DND-41 (cell line): ENCODE results near the gene ATAD5.
A peak's percentile ranks its signal among the peaks of the same experiment; 100 is the strongest.
"Not testable (repeated sequence)": the region's sequence is repeated elsewhere in the genome, so short reads cannot be mapped to it uniquely, and the experiment has no call there.

Experiments used
- ATAC-seq: fragments of 200-7000 bp; cut with Tn5 transposase; 3 replicates; pipeline ENCODE4 v1.9.1; 2021; ENCODE audit warnings: low read depth; ENCODE audit not compliant: insufficient read depth
- DNase-seq: peaks from one replicate; pipeline ENCODE4 v3.0.0-alpha.2; 2020
- H2AFZ ChIP-seq: 2 replicates; pipeline ENCODE4 v1.6.0; 2012; ENCODE audit warnings: low read depth, low read length
- H3K27ac ChIP-seq: 2 replicates; pipeline ENCODE4 v1.5.1; 2012; ENCODE audit warnings: low read length, inconsistent platforms
- H3K27me3 ChIP-seq: fragments of 200-600 bp; sonication (generic); 2 replicates; pipeline ENCODE4 v1.6.0; 2012; ENCODE audit warnings: low read length, mild to moderate bottlenecking, inconsistent platforms; ENCODE audit not compliant: insufficient read depth, poor library complexity
- H3K36me3 ChIP-seq: 2 replicates; pipeline ENCODE4 v1.5.1; 2012; ENCODE audit warnings: low read length, inconsistent platforms; ENCODE audit not compliant: insufficient read depth
- H3K4me1 ChIP-seq: 2 replicates; pipeline ENCODE4 v1.5.1; 2012; ENCODE audit warnings: mild to moderate bottlenecking, low read length; ENCODE audit not compliant: insufficient read depth
- H3K4me2 ChIP-seq: 2 replicates; pipeline ENCODE4 v1.6.0; 2012; ENCODE audit warnings: mild to moderate bottlenecking, moderate library complexity, low read length, inconsistent platforms; ENCODE audit not compliant: insufficient read depth
- H3K4me3 ChIP-seq, 2 experiments: fragments of 200-600 bp in 1 of 2; shearing (Covaris generic) in 1 of 2; 2 replicates each; pipeline ENCODE4 v1.5.1; 2012 to 2016; ENCODE audit warnings: inconsistent platforms in 2 of 2, low read length in 2 of 2, mild to moderate bottlenecking in 2 of 2, low read depth in 1 of 2, moderate library complexity in 1 of 2
- H3K79me2 ChIP-seq: 2 replicates; pipeline ENCODE4 v1.6.0; 2012; ENCODE audit warnings: low read length, inconsistent platforms; ENCODE audit not compliant: insufficient read depth
- H3K9ac ChIP-seq: 2 replicates; pipeline ENCODE4 v1.6.0; 2012; ENCODE audit warnings: low read depth, mild to moderate bottlenecking, inconsistent platforms, low read length, moderate library complexity
- H3K9me3 ChIP-seq: 2 replicates; pipeline ENCODE4 v1.5.1; 2012; ENCODE audit warnings: low read length, moderate library complexity, mild to moderate bottlenecking, inconsistent platforms; ENCODE audit not compliant: insufficient read depth, severe bottlenecking
- H4K20me1 ChIP-seq: 2 replicates; pipeline ENCODE4 v1.6.0; 2012; ENCODE audit warnings: low read length; ENCODE audit not compliant: insufficient read depth
- EZH2 ChIP-seq: IDR thresholded peaks from 3 replicates; pipeline ENCODE4 v1.6.1; 2012; ENCODE audit warnings: borderline replicate concordance, low read depth, mild to moderate bottlenecking, moderate library complexity, low read length, inconsistent platforms; ENCODE audit not compliant: severe bottlenecking
- TF ChIP-seq, protein P1 (sequence below): IDR thresholded peaks from 2 replicates; pipeline ENCODE4 v1.5.1; 2012; ENCODE audit warnings: borderline replicate concordance, low read length, moderate library complexity, mild to moderate bottlenecking; ENCODE audit not compliant: poor library complexity, severe bottlenecking; ENCODE audit errors: extremely low read depth

Gene ATAD5

DNA sequence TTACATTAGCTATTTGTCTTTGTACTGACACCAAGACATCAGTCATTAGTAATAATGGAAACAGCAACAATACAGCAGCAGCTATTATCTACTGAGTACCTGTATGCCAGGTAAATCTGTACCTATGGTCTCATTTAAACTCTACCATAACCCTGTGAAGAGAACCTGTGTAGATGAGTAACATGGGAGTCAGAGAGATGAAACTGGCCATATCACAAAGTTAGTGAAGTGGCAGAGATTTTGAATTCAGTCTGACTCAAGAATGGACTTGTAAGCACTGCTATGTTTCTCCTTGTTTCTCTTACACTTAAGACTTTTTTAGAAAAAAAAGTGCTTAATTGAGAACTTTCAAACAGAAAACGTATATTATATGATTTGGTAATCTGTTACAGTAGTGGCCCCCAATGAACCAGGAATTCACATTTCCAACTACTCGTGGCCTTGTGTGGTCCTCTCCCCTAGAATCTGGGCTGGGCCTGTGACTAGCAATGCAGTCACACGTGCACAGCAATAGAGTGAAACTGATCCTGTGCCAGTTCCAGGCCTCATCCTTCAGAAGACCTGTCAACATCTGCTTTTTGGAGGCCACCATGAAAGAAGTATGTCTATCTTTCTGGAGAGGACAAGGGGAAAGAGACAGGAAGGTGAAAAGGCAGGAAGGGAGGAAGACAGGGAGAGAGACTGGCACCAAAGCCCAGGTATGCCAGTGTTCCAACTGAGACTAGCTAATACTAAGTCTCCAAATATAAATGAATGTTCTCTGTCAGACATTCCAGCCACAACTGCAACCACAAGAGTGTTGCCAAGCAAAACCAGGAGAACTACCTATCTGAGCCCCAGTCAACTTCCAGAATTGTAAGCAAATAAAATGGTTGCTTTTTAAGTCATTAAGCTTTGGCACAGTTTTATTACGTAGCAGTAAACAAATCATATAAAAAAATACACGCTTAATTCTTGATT is 19.3 kb upstream of the ATAD5 start:
- Histone ChIP-seq H2AFZ (no peak overlapping the region), H4K20me1 (peaks cover 4% of the 10 kb centered on the region; the same call in 1 of the 2 replicates), H3K27me3 (no peaks in the 10 kb centered on the region), H3K79me2 (peaks cover 89% of the 10 kb centered on the region), H3K9me3 (no peaks in the 10 kb centered on the region), H3K36me3 (peaks cover 8% of the 10 kb centered on the region), H3K9ac (no peak overlapping the region), H3K4me3 (no peak overlapping the region), H3K27ac (peak overlapping the region; percentile 29; the same call in 1 of the 2 replicates), H3K4me2 (no peak overlapping the region), H3K4me1 (peaks cover 30% of the 10 kb centered on the region)
- DNase-seq, result no peak
- no peak for ATAC-seq
- TF ChIP-seq EZH2, result no peak
- TF ChIP-seq, protein P1, sequence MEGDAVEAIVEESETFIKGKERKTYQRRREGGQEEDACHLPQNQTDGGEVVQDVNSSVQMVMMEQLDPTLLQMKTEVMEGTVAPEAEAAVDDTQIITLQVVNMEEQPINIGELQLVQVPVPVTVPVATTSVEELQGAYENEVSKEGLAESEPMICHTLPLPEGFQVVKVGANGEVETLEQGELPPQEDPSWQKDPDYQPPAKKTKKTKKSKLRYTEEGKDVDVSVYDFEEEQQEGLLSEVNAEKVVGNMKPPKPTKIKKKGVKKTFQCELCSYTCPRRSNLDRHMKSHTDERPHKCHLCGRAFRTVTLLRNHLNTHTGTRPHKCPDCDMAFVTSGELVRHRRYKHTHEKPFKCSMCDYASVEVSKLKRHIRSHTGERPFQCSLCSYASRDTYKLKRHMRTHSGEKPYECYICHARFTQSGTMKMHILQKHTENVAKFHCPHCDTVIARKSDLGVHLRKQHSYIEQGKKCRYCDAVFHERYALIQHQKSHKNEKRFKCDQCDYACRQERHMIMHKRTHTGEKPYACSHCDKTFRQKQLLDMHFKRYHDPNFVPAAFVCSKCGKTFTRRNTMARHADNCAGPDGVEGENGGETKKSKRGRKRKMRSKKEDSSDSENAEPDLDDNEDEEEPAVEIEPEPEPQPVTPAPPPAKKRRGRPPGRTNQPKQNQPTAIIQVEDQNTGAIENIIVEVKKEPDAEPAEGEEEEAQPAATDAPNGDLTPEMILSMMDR, result no peak

DNA sequence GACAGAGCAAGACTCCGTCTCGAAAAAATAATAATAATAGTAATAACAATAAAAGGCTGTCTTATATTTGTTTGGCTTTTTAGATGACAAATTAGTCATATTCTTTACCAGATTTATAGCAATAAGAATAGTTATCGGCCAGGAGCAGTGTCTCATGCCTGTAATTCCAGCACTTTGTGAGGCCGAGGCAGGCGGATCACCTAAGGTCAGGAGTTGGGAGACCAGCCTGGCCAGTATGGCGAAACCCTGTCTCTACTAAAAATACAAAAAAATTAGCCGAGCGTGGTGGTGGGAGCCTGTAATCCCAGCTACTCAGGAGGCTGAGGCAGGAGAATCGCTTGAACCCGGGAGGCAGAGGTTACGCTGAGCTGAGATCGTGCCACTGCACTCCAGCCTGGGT is 17.5 kb upstream of the ATAD5 start:
- not testable (repeated sequence) for H3K4me2 ChIP-seq, DNase-seq, H2AFZ ChIP-seq, H3K27ac ChIP-seq, H4K20me1 ChIP-seq, H3K9ac ChIP-seq, H3K4me3 ChIP-seq, H3K9me3 ChIP-seq, H3K27me3 ChIP-seq, ATAC-seq
- Histone ChIP-seq H3K4me1 (peaks cover 31% of the 10 kb centered on the region), H3K36me3 (peaks cover 12% of the 10 kb centered on the region), H3K79me2 (peaks cover 98% of the 10 kb centered on the region)

DNA sequence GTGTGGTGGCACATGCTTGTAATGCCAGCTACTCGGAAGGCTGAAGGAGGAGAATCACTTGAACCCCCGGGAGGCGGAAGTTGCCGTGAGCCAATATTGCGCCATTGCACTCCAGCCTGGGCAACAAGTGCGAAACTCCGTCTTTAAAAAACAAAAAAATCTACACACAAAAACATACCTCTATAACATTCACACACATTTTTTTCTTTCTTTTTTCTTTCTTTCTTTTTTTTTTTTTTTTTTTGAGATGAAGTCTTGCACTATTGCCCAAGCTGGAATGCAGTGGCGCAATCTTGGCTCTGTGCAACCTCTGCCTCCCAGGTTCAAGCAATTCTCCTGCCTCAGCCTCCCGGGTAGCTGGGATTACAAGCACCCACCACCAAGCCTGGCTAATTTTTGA is 16.9 kb upstream of the ATAD5 start:
- DNase-seq, H3K4me3 ChIP-seq, H3K9ac ChIP-seq, H3K27me3 ChIP-seq, H3K9me3 ChIP-seq, H4K20me1 ChIP-seq, H2AFZ ChIP-seq, ATAC-seq, H3K4me2 ChIP-seq, H3K27ac ChIP-seq: not testable (repeated sequence)
- Histone ChIP-seq H3K79me2 (peaks cover 98% of the 10 kb centered on the region), H3K4me1 (peaks cover 31% of the 10 kb centered on the region), H3K36me3 (peaks cover 15% of the 10 kb centered on the region)

DNA sequence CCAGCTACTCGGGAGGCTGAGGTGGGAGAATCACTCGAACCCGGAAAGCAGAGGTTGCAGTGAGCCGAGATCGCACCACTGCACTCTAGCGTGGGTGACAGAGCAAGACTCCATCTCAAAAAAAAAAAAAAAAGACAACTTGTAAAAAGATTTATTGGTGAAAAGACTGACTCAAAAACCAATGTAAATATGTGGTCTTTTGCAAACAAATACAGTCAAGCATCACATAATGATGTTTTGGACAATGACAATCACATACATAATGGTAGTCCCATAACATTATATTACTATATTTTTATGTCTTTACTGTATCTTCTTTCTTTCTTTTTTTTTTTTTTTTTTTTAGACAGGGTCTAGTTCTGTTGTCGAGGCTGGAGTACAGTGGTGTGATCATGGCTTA is 15.6 kb upstream of the ATAD5 start:
- Histone ChIP-seq H3K27ac (no peak overlapping the region), H2AFZ (no peak overlapping the region), H3K4me1 (peaks cover 31% of the 10 kb centered on the region), H3K4me3 (no peak overlapping the region), H3K4me2 (no peak overlapping the region), H3K9me3 (no peaks in the 10 kb centered on the region), H3K36me3 (peaks cover 15% of the 10 kb centered on the region), H3K9ac (no peak overlapping the region), H3K79me2 (peaks cover 98% of the 10 kb centered on the region), H3K27me3 (no peaks in the 10 kb centered on the region), H4K20me1 (peaks cover 13% of the 10 kb centered on the region; the same call in 1 of the 2 replicates)
- no peak for DNase-seq
- no peak for ATAC-seq
- TF ChIP-seq, protein P1, result no peak
